ENCODE data around the gene BNC2.

DNA sequence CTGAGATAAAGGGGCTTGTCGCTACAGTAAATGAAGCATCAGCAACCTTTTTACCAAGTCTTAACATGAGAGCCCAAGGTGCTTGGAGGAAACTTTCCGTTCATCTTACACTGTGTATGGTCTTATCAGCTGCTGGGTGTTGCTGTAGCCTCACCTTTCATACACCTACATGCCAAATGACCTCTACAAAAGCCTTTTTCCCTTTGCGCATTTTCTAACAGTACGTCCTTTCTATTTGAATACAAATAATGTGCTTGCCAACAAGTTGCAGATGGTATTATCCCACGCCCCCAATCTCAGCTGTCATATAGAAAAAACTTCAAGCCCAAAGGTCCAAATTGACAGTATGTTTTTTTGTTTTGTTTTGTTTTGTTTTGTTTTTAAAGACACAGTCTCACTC lies 96.9 kb downstream of the BNC2 start:
- no peak for TF ChIP-seq POLR2A (IDR thresholded peaks at IDR 0.05)
- TF ChIP-seq, protein P1, sequence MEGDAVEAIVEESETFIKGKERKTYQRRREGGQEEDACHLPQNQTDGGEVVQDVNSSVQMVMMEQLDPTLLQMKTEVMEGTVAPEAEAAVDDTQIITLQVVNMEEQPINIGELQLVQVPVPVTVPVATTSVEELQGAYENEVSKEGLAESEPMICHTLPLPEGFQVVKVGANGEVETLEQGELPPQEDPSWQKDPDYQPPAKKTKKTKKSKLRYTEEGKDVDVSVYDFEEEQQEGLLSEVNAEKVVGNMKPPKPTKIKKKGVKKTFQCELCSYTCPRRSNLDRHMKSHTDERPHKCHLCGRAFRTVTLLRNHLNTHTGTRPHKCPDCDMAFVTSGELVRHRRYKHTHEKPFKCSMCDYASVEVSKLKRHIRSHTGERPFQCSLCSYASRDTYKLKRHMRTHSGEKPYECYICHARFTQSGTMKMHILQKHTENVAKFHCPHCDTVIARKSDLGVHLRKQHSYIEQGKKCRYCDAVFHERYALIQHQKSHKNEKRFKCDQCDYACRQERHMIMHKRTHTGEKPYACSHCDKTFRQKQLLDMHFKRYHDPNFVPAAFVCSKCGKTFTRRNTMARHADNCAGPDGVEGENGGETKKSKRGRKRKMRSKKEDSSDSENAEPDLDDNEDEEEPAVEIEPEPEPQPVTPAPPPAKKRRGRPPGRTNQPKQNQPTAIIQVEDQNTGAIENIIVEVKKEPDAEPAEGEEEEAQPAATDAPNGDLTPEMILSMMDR (IDR thresholded peaks at IDR 0.05), result no peak
- TF ChIP-seq POLR2AphosphoS5 (IDR thresholded peaks at IDR 0.05), result no peak
